ENCODE data around the gene CENPX.

The CENPX gene

GRCh38 chr17:82021107-82021899 lies 1.4 kb downstream of the CENPX start:
- Histone ChIP-seq H3K36me3 (ENCODE audit: control insufficient read depth, insufficient read depth, low read length) (peaks cover 9% of the 10 kb centered on the region), H3K9me3 (ENCODE audit: control insufficient read depth, low read length) (no peaks in the 10 kb centered on the region), H3K27ac (ENCODE audit: low read depth, low read length, severe bottlenecking) (no peak overlapping the region), H3K4me3 (ENCODE audit: extremely low read depth, insufficient read depth, low read length, poor library complexity, severe bottlenecking) (peak overlapping the region; percentile 84), H3K4me1 (ENCODE audit: control insufficient read depth, insufficient read depth, low read length, poor library complexity, severe bottlenecking) (peaks cover 6% of the 10 kb centered on the region)
- WGBS, 2 experiments (ENCODE audit: insufficient coverage in 2 of 2) = 88 to 89% methylated on average over 19 to 21 of the region's 25 CpGs

- H3K4me1 ChIP-seq (ENCODE audit: control insufficient read depth, insufficient read depth, low read length, poor library complexity, severe bottlenecking) = peaks cover 6% of the 10 kb centered on the region
- H3K27ac ChIP-seq (ENCODE audit: low read depth, low read length, severe bottlenecking) = no peak overlapping the region
- no peak overlapping the region for H3K4me3 ChIP-seq (ENCODE audit: extremely low read depth, insufficient read depth, low read length, poor library complexity, severe bottlenecking)
- WGBS, 2 experiments (ENCODE audit: insufficient coverage in 2 of 2) = 93 to 94% methylated on average over 11 to 14 of the region's 14 CpGs
- H3K9me3 ChIP-seq (ENCODE audit: control insufficient read depth, low read length) = no peaks in the 10 kb centered on the region
- H3K36me3 ChIP-seq (ENCODE audit: control insufficient read depth, insufficient read depth, low read length) = peaks cover 9% of the 10 kb centered on the region
These were observed 2.0 kb downstream of the CENPX start for GRCh38 chr17:82020572-82021106.

GRCh38 chr17:82019690-82020571 lies 2.7 kb downstream of the CENPX start:
- H3K4me3 ChIP-seq (ENCODE audit: extremely low read depth, insufficient read depth, low read length, poor library complexity, severe bottlenecking) = no peak overlapping the region
- no peak overlapping the region for H3K27ac ChIP-seq (ENCODE audit: low read depth, low read length, severe bottlenecking)
- 74 to 78% methylated on average over 21 to 30 of the region's 34 CpGs for WGBS, 2 experiments (ENCODE audit: insufficient coverage in 2 of 2)
- no peaks in the 10 kb centered on the region for H3K9me3 ChIP-seq (ENCODE audit: control insufficient read depth, low read length)
- peaks cover 6% of the 10 kb centered on the region for H3K4me1 ChIP-seq (ENCODE audit: control insufficient read depth, insufficient read depth, low read length, poor library complexity, severe bottlenecking)
- H3K36me3 ChIP-seq (ENCODE audit: control insufficient read depth, insufficient read depth, low read length) = peaks cover 9% of the 10 kb centered on the region

GRCh38 chr17:82018989-82019689 lies 3.5 kb downstream of the CENPX start:
- 97% methylated on average over 28 to 32 of the region's 33 CpGs for WGBS, 2 experiments (ENCODE audit: insufficient coverage in 2 of 2)
- Histone ChIP-seq H3K9me3 (ENCODE audit: control insufficient read depth, low read length) (no peaks in the 10 kb centered on the region), H3K4me3 (ENCODE audit: extremely low read depth, insufficient read depth, low read length, poor library complexity, severe bottlenecking) (no peak overlapping the region), H3K27ac (ENCODE audit: low read depth, low read length, severe bottlenecking) (no peak overlapping the region), H3K4me1 (ENCODE audit: control insufficient read depth, insufficient read depth, low read length, poor library complexity, severe bottlenecking) (peaks cover 5% of the 10 kb centered on the region), H3K36me3 (ENCODE audit: control insufficient read depth, insufficient read depth, low read length) (peaks cover 9% of the 10 kb centered on the region)

GRCh38 chr17:82018152-82018988 lies 4.3 kb downstream of the CENPX start:
- WGBS, 2 experiments (ENCODE audit: insufficient coverage in 2 of 2) = 91 to 95% methylated on average over 18 to 19 of the region's 19 CpGs
- Histone ChIP-seq H3K36me3 (ENCODE audit: control insufficient read depth, insufficient read depth, low read length) (peaks cover 9% of the 10 kb centered on the region), H3K27ac (ENCODE audit: low read depth, low read length, severe bottlenecking) (no peak overlapping the region), H3K4me3 (ENCODE audit: extremely low read depth, insufficient read depth, low read length, poor library complexity, severe bottlenecking) (no peak overlapping the region), H3K9me3 (ENCODE audit: control insufficient read depth, low read length) (no peaks in the 10 kb centered on the region), H3K4me1 (ENCODE audit: control insufficient read depth, insufficient read depth, low read length, poor library complexity, severe bottlenecking) (peaks cover 5% of the 10 kb centered on the region)

- 88 to 91% methylated on average over 8 to 9 of the region's 13 CpGs for WGBS, 2 experiments (ENCODE audit: insufficient coverage in 2 of 2)
These were observed 5.0 kb downstream of the CENPX start for GRCh38 chr17:82017612-82018151.

GRCh38 chr17:82016875-82017459 lies 5.7 kb downstream of the CENPX start:
- no peak overlapping the region for H3K27ac ChIP-seq (ENCODE audit: low read depth, low read length, severe bottlenecking)
- no peaks in the 10 kb centered on the region for H3K9me3 ChIP-seq (ENCODE audit: control insufficient read depth, low read length)
- no peak overlapping the region for H3K4me3 ChIP-seq (ENCODE audit: extremely low read depth, insufficient read depth, low read length, poor library complexity, severe bottlenecking)
- peaks cover 10% of the 10 kb centered on the region for H3K36me3 ChIP-seq (ENCODE audit: control insufficient read depth, insufficient read depth, low read length)
- 96% methylated on average over 21 to 23 of the region's 24 CpGs for WGBS, 2 experiments (ENCODE audit: insufficient coverage in 2 of 2)
- H3K4me1 ChIP-seq (ENCODE audit: control insufficient read depth, insufficient read depth, low read length, poor library complexity, severe bottlenecking) = peaks cover 19% of the 10 kb centered on the region

More at GRCh38 chr17:82017612-82018151, 5.0 kb downstream of the CENPX start:
- Histone ChIP-seq H3K4me3 (ENCODE audit: extremely low read depth, insufficient read depth, low read length, poor library complexity, severe bottlenecking) (no peak overlapping the region), H3K4me1 (ENCODE audit: control insufficient read depth, insufficient read depth, low read length, poor library complexity, severe bottlenecking) (peaks cover 12% of the 10 kb centered on the region), H3K36me3 (ENCODE audit: control insufficient read depth, insufficient read depth, low read length) (peaks cover 9% of the 10 kb centered on the region), H3K27ac (ENCODE audit: low read depth, low read length, severe bottlenecking) (no peak overlapping the region), H3K9me3 (ENCODE audit: control insufficient read depth, low read length) (no peaks in the 10 kb centered on the region)

GRCh38 chr17:82016061-82016874 lies 6.4 kb downstream of the CENPX start:
- H3K27ac ChIP-seq (ENCODE audit: low read depth, low read length, severe bottlenecking) = no peak overlapping the region
- H3K9me3 ChIP-seq (ENCODE audit: control insufficient read depth, low read length) = no peaks in the 10 kb centered on the region
- WGBS, 2 experiments (ENCODE audit: insufficient coverage in 2 of 2) = 91 to 92% methylated on average over 12 to 25 of the region's 28 CpGs
- H3K4me1 ChIP-seq (ENCODE audit: control insufficient read depth, insufficient read depth, low read length, poor library complexity, severe bottlenecking) = peaks cover 19% of the 10 kb centered on the region
- peaks cover 12% of the 10 kb centered on the region for H3K36me3 ChIP-seq (ENCODE audit: control insufficient read depth, insufficient read depth, low read length)
- no peak overlapping the region for H3K4me3 ChIP-seq (ENCODE audit: extremely low read depth, insufficient read depth, low read length, poor library complexity, severe bottlenecking)
